ENCODE measurements around the gene CXCR3.
"Not testable (repeated sequence)": the region's sequence is repeated elsewhere in the genome, so short reads cannot be mapped to it uniquely, and the experiment has no call there.

The CXCR3 gene

DNA sequence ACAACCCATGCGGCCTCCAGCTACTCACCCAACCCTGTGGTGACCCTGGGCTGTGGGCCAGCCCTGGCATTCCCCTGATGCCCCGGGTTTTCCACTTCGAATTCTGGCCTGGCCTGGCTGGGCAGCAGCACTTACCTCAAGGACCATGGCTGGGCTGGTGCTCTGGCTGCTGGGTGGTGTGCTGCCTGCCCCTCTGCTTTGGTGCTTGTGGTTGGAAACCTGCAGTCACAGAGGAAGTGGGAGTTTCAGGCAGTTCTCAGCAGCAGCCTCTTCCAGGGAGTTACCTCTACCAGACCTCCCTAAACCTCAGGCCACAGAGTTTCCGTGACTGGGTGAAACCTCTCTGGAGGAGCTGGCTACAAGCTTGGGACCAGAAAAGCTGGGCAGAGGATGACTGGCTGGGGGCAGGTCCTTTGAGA is at the start of gene CXCR3:
Gene CXCR3, minus strand, starts transcription at position 209 of the 419 bp plus-strand sequence. Its CDS starts 62 bp downstream, at position 147.
- peak in 3 of 4 experiments; percentile 5 to 28 (median 5) for DNase-seq

DNA sequence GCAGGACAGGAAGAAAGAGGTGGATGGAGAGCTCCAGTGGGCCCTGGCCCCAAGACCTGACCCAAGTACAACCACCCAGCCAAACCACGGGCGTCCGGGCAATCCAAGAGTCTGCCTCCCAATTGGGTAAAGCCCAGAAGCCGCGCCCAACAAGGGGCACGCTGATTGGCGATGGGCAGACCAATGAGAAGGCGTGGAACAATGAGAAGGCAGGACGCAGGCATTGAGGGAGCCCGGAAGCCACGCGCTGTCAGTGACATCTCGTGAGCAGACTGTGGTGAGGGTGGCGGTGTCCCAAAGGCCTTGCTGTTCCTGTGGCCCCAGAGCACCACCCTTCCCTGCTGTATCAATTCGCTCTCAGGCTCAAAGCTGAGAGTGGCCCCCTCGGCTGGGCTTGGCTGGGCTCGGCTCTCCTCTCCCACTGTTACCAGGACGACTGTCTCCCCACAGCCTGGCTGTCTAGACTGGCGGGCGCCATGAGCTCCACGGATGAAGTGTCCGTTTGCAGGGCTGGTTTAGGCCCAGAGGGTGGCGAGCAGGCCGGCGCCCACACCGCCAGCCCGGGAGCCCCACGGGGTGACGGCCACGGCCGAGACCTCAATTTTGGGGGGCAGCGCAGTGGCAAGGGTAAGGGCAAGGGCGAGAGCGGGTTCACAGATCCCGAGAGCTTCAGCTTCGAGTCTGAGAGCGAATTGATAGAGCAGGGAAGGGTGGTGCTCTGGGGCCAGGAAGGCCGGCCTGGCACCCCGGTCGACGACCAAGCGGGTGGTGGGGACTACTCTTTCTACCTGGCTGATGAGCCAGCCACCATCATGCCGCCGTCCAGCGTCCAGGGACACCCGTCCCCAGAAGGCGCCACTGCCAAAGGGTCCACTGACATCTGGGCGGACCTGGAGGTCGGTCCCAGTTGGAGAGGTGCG is 49.3 kb upstream of the CXCR3 start, which contains the start of gene LOC101059915:
Gene LOC101059915, plus strand, starts transcription at position 219 of the 920 bp plus-strand sequence.
- no peak for DNase-seq

DNA sequence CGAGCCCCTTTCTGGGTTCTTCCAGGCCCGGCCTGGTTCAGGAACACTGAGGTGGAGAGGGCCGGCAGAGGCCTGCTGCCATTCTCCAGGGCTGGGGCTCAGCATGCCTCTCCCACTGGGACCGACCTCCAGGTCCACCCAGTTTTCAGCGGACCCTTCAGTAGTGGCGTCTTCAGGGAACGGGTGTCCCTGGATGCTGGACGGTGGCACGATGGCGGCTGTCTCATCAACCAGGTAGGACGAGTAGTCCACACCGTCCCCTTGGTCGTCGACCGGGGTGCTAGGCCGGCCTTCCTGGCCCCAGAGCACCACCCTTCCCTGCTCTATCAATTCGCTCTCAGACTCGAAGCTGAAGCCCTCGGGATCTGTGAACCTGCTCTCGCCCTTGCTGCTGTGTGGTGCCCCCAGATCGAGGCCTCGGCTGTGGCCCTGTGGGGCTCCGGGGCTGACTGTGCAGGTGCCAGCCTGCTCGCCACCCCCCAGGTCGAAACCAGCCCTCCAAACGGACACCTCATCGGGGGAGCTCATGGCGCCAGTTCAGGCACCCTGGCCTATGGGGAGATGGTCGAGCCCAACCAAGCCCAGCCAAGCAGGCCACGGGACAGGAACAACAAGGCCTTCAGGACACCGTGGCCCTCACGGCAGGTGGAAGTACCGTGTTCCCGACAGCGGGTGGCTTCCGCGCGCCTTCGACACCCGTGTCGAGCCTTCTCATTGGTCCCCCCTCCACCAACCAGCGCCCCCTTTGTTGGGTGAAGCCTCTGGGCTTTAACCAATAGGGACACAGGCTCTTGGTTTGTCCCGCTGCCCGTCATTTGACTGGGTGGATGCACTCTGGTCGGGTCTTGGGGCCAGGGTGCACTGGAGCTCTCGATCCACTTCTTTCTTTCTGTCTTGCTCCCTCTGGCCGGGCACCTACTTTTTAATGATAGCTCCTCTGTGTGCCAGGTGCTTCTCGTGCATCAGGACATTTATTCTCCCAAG is 48.2 kb upstream of the CXCR3 start:
- DNase-seq, result no peak

DNA sequence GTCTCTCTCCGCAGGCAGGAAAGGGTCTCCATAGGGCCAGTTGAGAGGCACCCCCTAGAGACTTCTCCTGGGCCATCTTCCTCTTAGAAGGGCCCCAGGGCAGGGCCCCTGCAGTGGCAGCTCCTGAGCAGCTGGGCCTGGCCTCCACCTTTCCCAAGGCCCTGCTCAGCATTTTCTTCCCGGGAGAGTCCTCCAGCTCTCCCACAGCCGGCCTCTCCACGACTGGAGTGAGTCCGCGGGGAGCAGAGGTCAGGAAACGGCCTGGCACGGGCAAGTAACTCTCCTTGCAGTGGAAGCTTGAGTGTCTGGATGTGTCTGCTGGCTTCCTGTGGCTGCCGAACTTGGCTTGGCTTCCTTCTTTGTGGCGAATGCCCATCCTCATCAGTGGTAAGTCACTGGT is 47.4 kb upstream of the CXCR3 start:
- no peak for DNase-seq

DNA sequence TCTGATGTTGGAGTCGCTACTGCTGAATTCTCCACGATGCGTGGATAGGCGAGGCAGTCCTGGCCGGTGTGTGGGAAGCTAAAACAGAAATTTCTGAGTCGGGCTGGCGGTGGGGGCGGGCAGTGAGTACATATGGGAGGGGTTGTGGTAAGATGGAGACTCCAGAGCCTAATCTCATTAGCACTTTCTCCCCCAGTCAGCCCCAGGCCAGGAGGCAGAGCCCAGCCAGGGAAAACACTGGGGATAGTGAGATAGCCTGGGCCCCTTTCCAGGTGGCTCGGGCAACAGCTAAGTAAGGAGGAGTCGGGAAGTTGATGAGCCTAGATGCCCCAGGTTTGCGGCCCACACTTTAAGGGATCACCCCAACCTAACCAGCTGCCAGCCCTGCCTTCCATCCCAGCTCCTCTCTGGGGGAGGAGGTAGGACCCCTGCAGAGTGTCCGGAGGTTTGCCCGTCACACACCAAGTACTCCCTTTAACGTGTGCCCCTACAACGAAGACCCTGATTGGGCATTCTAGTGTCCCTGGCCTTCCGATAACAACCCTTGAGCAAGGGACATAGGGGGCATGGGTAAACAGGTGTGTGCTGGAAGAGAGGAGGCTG is 46.7 kb upstream of the CXCR3 start:
- DNase-seq, result no peak

DNA sequence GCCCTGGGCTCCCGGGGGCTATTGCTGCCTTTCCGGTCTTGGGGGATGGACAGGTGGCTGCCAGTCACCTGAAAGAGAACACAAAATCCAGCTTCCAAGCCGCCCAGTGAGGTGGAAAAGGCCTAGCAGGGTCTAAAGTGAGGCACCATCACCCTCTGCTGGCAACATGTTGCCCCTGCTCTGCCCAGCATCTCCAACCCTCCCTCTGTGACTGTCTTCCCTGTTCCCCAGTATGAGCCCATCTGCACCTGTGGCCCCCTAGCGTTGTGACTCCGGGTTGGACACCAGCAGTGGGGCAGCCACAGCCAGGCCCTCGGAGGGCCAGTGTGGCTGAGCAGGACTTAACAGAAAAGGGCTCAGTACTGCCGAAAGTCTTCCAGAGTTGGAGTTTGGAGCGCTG is 45.9 kb upstream of the CXCR3 start:
- DNase-seq, result not testable (repeated sequence)

DNA sequence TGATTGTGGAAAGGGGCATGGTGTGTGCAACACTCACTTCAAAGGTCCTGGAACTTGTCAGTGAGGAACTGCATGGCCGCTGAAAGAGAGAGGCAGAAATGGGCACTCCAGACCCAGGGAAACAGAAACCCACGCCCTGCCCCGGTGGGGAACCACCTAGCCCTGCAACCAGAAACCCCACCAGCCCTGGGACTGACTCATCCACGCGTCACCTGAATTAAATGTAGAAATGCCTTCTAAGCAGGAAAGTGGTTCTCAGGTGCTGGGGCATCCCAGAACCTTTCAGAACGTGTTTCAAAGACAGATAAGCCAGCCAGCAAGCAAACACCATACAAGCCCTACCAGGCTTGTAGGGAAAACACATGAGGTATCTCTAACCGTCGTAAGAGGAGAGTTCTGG is 44.9 kb upstream of the CXCR3 start:
- peak in 1 of 4 experiments; percentile 2 for DNase-seq

DNA sequence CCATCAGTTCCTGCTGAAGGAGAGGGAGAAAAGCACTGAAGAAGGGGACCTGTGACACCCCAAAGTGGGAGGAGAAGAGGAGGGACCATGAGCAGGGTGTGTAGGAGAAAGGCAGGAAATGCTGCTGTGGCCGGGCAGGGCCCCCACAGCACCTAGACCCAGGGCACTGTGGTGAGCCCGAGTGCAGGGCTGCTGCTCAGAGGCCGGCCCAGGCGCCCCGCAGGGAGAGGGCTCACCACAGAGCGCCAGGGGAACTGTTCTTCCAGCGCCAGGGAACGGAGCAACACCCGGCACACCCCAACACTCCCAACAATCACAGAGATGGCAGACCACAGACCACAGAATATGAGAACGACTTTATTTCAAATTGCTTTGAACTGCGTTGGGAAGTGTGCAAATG is 44.3 kb upstream of the CXCR3 start:
- DNase-seq, result not testable (repeated sequence)

DNA sequence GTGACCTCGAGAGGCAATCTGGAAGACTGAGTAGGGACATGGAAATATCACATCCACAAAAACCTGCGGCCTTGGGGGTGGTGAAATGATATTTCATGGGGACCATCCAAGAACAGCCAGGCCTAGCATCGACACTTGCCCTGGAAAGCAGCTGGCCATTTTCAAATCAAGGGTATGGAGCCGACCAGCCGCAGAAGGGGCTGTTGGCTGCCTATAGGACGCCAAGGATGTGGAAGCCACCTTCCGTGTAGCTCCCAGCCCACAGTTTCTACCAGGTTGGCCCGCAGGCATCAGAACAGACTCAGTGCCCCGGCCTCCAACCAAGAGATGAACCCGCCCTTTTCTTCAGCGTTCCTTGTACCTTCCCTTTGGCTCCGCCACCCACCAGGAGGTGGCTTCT is 43.6 kb upstream of the CXCR3 start:
- DNase-seq, result no peak

DNA sequence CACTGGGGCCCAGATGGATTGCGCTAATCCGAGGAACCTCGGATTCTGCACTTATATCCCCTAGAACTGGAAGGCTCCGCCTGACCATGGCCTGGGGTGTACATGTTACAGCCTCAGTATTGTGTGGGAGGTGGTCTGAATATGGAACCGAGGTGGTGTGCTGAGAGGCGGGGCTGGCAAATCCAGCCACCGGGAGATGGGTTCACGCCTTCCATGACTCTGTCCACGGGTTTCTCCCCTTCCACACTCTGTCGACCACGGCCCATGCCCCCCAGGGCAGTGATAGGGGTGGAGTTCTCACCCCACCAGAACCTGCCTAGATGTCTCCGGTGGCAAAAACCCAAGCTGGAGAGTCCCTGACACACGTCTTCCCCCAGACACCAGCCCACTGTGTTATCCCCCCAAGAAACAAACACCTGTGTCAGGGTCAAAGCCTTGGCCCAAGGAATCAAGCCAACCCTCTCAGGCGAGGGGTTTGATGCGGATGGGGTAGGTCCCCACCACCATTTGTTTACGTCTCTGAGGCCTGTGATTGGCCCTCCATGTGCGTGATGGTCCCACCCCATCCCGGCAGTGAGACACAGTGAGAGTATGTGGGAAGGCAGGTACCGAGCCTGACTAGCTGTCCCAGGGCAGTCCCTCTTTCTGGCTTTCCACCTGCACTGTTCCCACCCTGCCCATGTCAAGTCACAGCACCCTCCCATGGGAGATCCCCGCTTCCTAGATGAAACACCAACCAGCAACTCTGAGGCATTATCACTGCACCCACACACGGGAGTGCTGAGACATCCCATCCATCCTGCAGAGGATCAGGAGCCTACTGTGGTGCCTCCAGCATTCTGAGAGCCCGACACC is 42.5 kb upstream of the CXCR3 start:
- no peak for DNase-seq

DNA sequence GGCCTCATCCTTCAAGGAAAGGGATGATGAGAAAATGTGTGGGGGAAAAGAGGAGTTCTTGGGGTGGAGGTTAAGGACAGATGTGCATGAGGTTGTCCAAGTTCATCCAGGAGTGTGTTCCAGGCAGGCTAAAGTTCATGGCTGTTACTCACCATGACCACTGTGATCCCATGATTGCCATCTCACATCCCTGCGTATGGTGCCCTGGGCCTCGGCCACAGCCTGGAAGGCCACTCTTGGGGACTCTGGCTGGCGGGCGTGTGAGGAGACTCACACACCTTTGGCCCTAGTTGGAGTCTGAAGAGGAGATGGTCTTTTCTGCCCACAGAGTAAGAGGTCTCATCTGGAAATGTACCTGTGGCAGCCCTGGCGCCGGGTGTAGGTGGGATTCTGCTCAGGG is 41.6 kb upstream of the CXCR3 start:
- no peak for DNase-seq

DNA sequence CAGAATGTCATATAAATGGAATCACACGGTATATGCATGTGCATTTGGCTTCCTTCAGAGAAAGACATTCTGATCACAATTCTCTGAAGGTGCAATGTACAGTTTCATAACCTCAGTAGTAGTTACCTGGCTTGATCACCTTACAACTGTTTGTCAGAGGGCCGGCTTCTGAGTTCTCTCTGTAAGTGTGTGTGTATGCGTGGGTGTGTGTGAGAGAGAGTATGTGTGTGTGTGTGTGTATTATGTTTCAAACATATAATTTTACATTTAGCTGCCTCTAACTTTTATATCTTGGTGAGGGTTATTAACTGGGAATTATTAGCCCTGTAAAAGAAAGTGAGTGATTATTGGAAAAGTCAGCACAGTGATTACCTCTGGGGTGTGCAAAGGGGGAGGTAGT is 41.0 kb upstream of the CXCR3 start:
- no peak for DNase-seq

DNA sequence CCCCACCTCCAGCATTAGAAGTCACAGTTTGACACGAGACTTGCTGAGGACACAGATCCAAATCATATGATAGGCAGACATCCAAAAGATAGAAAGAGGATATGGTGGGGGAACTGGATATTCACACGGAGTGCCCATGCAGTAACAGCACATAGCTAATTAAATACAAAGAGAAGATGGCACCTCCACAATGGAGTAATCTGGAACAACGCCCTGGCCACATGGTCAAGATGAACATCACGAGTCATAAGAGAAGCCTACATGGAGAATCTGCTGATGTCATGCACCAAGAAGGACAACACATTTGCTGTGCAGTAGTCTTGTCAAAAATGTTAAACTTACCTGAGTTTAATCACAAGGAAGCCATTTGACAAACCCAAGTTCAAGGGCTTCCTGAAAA is 39.0 kb upstream of the CXCR3 start:
- no peak for DNase-seq

DNA sequence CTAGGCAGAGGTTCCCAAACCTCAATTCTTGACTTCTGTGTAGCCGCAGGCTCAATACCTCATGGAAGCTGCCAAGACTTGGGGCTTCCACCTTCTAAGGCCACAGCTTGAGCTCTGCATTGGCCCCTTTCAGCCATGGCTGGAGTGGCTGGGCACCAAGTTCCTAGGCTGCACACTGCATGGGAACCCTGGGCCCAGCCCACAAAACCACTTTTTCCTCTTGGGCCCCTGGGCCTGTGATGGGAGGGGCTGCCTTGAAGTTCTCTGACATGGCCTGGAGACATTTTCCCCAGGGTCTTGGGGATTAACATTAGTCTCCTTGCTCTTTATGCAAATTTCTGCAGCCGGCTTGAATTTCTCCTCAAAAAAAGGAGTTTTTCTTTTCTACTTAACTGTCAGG is 35.0 kb upstream of the CXCR3 start:
- DNase-seq, result no peak

DNA sequence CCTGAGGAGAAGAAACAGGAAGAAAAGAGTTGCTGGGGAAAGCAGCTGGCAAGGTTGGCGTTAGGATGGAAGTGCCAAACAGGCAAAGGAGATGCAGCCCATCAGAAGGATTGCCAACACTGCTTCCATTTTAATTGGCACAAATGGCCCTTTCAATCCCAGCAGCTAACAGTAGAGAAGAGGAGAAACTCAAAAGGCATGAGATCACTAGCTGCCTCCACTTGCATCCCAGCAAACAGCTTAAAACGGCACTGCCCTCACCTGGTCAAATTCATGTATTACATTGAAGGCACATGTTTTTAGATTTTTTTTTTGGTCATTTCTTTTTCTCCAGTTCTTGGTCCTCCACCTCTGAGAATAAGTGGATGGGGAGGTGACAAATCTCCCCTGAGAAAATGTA is 34.1 kb upstream of the CXCR3 start:
- DNase-seq, result peak in 2 of 4 experiments; percentile 2 to 21

DNA sequence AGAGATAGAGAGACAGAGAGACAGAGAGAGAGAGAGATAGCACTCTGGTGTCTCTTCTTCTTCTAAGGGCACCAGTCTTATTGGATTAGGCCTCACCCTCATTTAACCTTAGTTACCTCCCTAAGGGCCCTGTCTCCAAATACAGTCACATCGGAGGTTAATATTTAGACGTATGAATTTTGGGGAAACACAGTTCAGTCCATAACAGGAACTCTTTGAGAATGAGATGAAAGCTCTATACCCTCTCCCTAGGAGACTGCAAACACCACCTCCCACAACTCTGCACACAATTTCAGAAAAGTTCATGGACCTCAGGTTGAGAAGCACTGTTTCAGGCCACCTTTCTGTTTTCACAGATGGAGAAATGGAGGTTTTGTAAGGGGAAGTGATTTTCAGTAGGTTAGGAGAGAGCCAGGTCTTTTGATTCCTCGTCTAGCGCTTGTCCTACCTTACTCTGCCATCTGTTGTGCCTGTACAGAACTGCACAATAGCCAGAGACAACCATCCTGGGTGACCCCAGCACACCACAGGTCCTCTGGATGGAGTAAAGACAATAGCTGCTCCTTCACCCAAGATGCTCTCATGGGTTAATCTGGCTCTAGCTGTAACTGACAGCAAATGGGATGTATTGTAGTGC is 32.1 kb upstream of the CXCR3 start:
- peak in 1 of 4 experiments; percentile 1 for DNase-seq

DNA sequence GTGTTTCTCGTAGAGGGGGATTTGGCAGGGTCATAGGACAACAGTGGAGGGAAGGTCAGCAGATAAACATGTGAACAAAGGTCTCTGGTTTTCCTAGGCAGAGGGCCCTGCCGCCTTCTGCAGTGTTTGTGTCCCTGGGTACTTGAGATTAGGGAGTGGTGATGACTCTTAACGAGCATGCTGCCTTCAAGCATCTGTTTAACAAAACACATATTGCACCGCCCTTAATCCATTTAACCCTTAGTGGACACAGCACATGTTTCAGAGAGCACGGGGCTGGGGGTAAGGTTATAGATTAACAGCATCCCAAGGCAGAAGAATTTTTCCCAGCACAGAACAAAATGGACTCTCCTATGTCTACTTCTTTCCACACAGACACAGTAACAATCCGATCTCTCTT is 26.1 kb upstream of the CXCR3 start:
- not testable (repeated sequence) for DNase-seq

DNA sequence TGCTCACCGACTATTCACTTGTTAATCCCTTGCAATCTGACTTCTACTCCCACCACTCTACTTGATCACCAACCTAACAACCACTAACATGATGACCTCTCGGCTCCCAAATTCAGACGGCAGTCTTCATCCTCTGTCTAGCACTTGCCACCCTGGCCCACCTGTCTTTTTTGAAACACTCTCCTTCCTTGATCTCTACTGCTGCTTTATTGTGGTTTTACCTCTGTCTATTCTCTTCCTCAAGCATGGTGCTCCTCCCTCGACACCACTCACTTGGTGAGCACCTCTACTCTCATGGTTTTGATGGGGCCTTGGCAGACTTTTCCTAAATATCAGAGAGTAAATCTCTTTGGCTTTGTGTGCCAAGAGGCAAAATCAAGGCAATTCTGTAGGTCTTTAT is 21.7 kb upstream of the CXCR3 start:
- no peak for DNase-seq

DNA sequence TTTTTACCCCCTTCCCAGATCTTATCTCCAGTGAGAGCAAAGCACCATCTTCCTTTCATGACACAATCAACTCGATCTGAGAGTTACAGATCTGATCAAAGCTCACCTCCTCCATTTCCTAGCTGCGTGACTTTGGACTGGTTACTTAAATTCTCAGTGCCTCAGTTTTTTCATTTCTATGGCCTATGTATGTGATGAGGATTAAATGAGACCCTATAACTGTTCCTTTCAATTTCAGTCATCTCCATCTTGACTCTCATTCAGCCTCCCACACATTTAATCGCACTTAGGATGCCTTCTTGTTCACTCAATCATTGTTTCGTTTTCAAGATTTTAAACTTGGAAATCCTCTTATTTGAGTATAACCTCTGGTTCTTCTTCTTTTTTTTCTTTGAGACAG is 20.1 kb upstream of the CXCR3 start:
- DNase-seq, result no peak

DNA sequence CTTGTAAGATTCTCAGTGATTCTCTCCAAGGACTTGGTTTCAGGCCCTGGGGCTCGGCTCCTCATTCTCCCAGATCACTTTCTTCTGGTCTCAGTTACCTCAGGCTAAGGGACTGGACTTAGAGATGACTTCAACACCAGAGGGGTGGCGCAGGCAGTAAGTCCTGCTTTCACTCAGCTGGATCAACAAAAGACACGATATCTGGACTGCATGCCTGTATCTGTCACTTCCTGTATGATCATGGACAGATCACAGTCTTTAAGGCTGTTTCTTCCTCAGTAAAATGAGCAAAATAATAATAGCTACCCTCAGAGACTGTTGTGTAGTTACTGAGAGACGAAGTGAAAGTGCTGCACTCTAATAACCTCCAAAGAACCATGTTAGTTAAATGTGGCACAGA is 19.5 kb upstream of the CXCR3 start:
- DNase-seq, result no peak

DNA sequence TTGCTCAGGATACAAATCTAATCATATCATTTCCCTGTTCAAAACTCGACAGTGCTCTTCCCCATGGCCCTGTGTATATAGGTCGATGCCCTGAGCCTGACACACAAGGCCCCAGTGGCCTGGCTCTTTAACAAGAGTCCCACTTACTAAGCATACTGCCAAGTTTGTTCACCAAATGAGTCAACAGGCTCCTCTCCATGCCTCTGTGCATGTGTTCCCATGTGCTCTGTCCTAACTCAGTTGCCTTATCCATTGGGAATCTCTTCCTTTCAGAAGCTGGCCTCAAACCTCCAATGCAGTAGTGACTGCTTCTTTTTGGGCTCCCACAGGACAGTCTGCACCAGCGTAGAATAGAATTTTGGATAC is 18.9 kb upstream of the CXCR3 start:
- no peak for DNase-seq

Measured in activated naive CD4-positive, alpha-beta T cell (primary cell).